Measurements from ENCODE around the gene STK32C.

DNA sequence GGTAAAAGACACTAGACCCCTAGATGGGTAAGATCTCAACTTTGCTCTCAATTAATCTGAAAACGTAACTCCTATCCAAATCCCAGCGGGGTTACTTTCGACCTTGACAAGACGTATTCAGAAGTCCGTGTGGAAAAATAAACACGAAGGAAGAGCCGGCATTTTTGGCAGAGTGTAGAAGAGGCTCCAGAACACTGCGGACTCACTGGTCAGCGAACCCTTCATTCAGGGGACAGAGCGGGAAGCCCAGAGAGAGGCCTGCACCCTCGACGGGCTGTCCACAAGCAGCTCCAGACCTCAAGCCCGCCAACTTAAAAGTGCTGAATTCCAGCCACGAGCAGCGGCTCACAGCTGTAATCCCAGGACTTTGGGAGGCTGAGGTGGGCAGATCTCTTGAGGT lies 66.3 kb downstream of the STK32C start:
- no peak for TF ChIP-seq EZH2 (IDR thresholded peaks at IDR 0.05; ENCODE audit: low read depth)
- TF ChIP-seq, protein P1, sequence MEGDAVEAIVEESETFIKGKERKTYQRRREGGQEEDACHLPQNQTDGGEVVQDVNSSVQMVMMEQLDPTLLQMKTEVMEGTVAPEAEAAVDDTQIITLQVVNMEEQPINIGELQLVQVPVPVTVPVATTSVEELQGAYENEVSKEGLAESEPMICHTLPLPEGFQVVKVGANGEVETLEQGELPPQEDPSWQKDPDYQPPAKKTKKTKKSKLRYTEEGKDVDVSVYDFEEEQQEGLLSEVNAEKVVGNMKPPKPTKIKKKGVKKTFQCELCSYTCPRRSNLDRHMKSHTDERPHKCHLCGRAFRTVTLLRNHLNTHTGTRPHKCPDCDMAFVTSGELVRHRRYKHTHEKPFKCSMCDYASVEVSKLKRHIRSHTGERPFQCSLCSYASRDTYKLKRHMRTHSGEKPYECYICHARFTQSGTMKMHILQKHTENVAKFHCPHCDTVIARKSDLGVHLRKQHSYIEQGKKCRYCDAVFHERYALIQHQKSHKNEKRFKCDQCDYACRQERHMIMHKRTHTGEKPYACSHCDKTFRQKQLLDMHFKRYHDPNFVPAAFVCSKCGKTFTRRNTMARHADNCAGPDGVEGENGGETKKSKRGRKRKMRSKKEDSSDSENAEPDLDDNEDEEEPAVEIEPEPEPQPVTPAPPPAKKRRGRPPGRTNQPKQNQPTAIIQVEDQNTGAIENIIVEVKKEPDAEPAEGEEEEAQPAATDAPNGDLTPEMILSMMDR (conservative IDR thresholded peaks at IDR 0.05) = no peak
